Stimulated activated CD8-positive, alpha-beta memory T cell treated with anti-CD3 and anti-CD28 coated beads, Interleukin-12 subunit alpha, Interleukin-12 subunit beta, amount 100 ng/mL, for 24 hours (primary cell): ENCODE data around the gene AJM1.

Source experiments
- DNase-seq: peaks from one replicate; pipeline ENCODE4 v3.0.0-alpha.2; 2020; ENCODE audit errors: extremely low read depth

Gene AJM1

DNA sequence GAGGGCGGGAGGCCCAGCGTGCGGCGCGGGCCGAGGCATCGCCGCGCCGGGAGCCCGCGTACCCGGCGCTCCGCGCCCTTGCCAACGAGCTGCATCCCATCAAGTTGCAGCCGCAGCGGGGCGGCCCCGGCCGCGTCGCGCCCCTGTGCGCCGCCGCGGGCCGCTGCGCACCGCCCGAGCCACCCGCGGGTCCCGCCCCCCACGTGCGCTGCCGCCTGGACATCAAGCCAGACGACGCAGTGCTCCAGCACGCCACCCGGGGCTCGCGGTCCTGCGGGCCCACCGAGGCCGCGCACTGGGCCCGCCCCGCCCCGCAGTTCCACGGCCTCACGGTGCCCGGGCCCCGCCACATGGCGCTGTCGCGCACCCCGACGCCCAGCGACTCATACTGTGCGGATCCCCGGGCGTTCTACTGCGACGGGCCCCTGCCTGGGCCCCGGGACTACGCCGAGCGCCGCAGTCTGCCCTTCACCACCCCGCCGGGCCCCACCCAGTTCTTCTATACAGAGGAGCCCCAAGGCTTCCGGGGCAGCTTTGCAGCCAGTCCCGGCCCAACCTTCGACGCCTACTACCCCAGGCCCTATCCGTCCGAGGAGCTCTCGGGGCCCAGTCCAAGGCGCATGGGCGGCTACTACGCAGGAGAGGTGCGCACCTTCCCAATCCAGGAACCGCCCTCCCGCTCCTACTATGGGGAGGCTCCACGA, 2.6 kb downstream of the AJM1 start:
- DNase-seq: no peak

GRCh38 chr9:136845465-136846260, 3.4 kb downstream of the AJM1 start:
- no peak for DNase-seq

GRCh38 chr9:136846376-136847087, 4.3 kb downstream of the AJM1 start:
- DNase-seq: no peak

DNA sequence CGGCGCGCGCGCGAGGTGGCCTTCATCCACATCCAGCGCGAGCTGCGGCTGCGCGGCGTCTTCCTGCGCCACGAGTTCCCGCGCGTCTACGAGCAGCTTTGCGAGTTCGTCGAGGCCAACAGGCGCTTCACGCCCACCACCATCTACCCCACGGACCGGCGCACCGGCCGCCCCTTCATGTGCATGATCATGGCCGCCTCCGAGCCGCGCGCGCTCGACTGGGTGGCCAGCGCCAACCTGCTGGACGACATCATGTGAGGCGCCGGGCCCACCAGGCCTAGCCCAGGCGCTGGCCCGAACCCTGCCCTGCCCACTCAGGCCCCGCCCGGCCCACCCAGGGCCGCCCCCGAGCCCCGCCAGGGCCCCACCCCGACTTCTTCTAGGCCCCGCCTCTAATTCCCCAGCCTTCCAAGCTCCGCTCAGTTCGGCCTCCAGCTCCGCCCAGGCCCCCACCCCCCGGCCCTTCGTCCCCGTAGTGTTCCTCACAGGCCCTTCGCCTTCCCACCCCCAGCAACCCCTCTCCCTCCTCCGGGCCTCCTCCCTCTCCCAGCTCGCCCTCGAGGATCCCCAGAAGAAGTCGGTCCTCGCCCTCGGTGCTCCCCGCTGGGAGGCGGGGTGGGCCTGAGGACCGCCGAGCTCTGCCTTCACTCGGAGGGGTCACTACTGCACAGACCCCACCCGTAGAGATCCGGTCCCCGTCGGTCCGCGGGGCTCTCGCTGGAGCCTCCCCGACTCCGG, 5.0 kb downstream of the AJM1 start:
- DNase-seq: no peak

DNA sequence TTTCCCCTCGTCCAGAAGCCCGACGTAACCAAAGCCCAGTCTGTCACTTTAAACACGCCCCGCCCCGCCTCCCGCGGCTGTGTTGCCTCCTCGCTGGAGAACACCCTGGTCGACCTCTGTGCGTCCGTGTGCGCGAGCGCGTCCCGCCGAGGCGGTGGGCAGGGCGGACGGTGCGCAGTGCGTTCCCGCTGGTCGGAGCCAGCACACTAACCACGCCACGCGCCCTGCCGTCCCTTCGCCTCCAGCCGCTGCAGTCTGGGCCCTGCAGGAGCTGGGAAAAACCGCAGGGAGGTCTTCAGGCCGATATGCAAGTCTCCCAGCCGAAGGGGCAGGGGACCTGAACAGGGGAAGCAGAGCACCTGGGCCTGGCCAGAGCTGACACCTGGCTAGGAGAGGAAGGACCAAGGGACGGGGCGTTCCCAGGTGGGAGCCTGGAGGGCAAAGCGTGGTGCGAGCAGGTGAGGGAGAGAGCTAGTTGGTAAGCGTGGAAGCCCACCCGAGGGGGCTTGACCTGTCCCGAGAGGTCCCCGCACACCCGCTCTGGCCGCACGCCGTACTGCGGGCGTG, 5.6 kb downstream of the AJM1 start:
- DNase-seq: peak; percentile 59

- no peak for DNase-seq
Observed at GRCh38 chr9:136848393-136849037, 6.2 kb downstream of the AJM1 start.

DNA sequence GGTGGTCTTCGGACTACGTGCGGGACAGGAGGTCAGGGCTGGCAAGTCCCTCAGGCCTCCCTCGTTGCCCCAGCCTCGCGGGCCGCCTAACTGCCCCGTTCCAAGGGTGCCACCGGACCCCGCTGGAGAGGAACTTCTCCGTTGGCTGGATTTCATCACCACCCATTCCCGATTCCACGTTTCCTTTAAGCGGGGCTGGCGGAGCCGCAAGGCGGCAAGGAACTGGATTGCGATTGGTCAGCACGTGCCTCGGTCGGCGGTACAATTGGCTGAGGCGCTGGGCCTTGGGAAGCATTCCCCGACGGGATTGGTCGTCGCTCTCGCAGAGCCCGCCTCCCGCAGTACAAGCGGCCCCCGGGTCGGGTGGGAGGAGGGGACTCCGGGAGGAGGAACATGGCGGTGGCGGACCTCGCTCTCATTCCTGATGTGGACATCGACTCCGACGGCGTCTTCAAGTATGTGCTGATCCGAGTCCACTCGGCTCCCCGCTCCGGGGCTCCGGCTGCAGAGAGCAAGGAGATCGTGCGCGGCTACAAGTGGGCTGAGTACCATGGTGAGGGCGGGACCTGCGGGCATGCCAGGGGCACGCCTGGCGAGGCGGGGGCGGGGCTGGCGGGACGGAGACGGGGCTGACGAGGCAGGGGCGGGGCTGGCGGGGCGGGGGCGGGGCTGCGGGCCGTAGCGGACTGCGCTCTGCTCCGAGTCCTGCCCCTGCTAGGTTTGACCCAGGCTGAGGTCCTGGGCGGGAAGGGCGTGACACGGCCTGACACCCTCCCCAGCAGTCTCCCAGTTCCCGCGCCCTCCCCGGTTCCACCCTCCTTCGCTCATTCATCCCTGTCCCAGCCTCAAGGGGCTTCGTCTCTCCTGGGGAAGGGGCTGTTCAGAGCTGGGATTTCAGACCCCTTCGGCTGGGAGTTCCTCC, 7.0 kb downstream of the AJM1 start, which contains the start of gene PHPT1:
TSS of gene PHPT1 (plus strand) at position 372 of the 922 bp plus-strand sequence. CDS start at position 394, 22 bp downstream.
- DNase-seq: peak; percentile 87

GRCh38 chr9:136849960-136850865, 7.9 kb downstream of the AJM1 start:
- DNase-seq: no peak

DNA sequence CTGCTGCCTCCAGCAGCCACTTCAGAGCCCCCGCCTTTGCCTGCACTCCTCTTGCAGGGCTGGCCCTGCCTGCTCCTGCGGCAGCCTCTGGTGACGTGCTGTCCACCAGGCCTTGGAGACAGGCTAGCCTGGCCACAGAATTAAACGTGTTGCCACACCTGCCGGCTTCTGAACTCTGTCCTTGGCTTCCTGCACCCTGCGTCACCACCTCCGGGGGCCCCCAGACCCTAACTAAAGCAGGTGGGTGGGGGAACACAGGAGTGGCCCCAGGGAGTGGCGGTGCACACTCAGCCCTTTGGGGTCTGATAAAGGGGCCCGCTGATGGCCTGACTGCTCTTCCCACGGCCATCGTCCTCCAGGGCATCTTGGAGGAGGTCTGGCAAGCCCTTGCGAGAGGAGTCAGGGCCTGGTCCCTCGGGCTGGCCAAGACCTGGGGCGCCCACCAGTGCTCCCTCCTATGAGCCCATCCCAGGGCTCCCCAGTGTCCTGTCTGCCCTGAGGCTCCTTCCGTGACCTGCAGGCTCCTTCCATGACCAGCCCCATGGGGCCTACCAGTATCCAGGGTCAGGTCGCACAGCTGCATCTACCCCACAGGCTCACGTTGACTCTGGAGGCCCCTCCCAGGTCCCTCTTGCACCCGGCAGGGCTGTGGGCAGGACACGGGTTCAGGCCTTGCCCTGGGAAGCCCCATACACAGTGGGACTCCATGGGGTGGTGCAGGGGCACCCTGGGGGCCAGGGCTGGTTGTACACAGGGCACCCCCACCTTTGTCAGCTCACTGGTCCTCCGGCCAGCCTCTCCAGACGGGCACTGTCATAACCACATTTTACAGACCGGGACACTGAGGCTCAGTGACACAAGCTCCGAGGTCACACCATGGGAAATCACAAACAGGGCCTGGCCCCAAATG, 8.8 kb downstream of the AJM1 start:
- DNase-seq: no peak

- DNase-seq: no peak
Observed at GRCh38 chr9:136851941-136852663, 9.8 kb downstream of the AJM1 start, which contains the start of gene MAMDC4. Gene MAMDC4, plus strand, starts transcription at chr9:136852346. Its CDS starts 71 bp downstream, at chr9:136852417.

DNA sequence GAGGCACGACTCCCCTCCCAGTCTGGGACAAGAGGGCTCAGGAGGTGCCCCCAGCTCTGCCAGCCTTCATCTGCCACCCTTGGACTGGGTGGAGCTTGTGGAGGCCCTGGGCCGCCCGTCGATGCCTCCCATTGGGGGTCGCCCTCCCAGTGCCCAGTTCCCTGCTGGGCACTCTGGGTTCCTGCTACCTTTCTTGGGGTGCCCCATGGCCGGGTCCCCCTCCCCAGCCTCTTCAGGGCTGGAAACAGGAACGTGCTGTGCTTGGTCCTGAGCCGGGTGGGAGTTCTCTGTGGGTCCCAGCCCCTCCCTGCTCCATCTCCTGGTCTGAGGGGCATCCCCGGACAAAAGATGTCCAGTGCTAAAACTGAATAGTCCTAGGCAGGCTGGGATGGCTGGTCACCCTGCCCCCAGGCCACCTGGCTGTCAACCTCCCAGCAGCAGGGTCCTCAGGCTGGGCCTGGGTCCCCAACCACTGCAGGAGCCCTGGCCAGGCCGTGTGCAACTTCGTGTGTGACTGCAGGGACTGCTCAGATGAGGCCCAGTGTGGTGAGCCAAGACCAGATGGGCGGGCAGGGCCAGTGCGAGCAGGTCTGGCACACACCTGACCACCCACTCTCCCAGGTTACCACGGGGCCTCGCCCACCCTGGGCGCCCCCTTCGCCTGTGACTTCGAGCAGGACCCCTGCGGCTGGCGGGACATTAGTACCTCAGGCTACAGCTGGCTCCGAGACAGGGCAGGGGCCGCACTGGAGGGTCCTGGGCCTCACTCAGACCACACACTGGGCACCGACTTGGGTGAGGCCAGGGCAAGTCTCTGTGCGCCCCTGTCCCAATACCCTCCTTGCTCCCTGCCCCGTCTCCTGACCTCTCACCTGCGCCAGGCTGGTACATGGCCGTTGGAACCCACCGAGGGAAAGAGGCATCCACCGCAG, 10.7 kb downstream of the AJM1 start:
- DNase-seq: no peak

GRCh38 chr9:136853596-136854112, 11.4 kb downstream of the AJM1 start:
- DNase-seq: no peak

DNA sequence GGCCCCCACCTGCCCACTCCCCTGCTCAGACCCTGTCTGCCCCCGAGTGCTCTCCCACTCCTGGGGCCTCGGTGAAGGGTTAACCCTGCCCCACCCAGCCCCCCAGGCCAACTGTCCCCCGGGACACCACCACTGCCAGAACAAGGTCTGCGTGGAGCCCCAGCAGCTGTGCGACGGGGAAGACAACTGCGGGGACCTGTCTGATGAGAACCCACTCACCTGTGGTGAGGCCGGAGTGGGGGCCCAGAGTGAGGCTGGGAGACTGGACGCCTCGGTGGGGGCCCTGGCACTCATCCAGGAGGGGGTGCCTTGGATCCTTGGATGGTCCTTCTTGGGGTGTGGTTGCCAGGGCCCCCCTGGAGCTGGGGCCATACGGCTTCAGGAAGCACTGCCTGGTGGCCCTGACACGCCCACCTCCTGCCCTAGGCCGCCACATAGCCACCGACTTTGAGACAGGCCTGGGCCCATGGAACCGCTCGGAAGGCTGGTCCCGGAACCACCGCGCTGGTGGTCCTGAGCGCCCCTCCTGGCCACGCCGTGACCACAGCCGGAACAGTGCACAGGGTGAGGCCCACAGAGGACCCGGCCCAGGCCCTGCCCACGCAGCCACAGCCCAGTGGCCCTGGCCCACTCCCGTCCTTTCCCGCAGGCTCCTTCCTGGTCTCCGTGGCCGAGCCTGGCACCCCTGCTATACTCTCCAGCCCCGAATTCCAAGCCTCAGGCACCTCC, 12.0 kb downstream of the AJM1 start:
- no peak for DNase-seq

DNA sequence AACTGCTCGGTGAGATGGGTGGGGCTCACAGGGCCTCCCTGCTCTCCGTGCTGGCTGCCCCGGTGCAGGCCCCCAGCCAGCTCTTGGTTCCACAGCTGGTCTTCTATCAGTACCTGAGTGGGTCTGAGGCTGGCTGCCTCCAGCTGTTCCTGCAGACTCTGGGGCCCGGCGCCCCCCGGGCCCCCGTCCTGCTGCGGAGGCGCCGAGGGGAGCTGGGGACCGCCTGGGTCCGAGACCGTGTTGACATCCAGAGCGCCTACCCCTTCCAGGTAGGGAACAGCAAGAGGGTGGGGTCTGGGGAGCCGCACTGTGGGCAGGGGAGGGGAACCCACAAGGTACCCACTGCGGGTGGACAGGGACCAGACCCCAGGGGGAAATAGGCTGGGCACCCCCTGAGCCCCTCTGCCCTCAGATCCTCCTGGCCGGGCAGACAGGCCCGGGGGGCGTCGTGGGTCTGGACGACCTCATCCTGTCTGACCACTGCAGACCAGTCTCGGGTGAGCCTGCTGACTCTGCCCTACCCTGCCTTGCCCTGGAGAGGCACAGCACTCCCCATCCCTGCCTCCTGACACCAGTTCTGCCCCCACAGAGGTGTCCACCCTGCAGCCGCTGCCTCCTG, 12.7 kb downstream of the AJM1 start:
- DNase-seq: no peak
